Astrocyte (in vitro differentiated cells and primary cell): Measurements from ENCODE around the gene ZNF546. TPM values are rescaled to one million over a fixed set of nuclear protein-coding genes. Genes with fewer than 3 reads are reported as not detected.

Source experiments
- DNase-seq: peaks from one replicate; pipeline ENCODE4 v3.0.0-alpha.2; 2010; ENCODE audit warnings: low read depth
- FAIRE-seq: peaks from 2 replicates; lab custom pipeline; 2011; peaks lifted over from hg19 to GRCh38; lab: Jason Lieb, UNC
- H2AFZ ChIP-seq: 2 replicates; pipeline ENCODE4 v1.6.0; 2012; ENCODE audit warnings: low read depth, low read length, inconsistent platforms
- H3K27ac ChIP-seq: 2 replicates; pipeline ENCODE4 v1.5.1; 2011; ENCODE audit warnings: low read depth, low read length, inconsistent platforms
- H3K27me3 ChIP-seq: 2 replicates; pipeline ENCODE4 v1.6.0; 2011; ENCODE audit warnings: low read length, inconsistent platforms; ENCODE audit not compliant: insufficient read depth
- H3K36me3 ChIP-seq: 2 replicates; pipeline ENCODE4 v1.5.1; 2011; ENCODE audit warnings: low read length, inconsistent platforms; ENCODE audit not compliant: insufficient read depth
- H3K4me1 ChIP-seq: 2 replicates; pipeline ENCODE4 v1.5.1; 2011; ENCODE audit warnings: low read length, inconsistent platforms; ENCODE audit not compliant: insufficient read depth
- H3K4me2 ChIP-seq: 2 replicates; pipeline ENCODE4 v1.6.0; 2012; ENCODE audit warnings: low read length, inconsistent platforms
- H3K4me3 ChIP-seq: 2 replicates; pipeline ENCODE4 v1.5.1; 2011; ENCODE audit warnings: low read depth, mild to moderate bottlenecking, low read length, inconsistent platforms; ENCODE audit not compliant: insufficient read depth
- H3K79me2 ChIP-seq: 2 replicates; pipeline ENCODE4 v1.6.0; 2012; ENCODE audit warnings: mild to moderate bottlenecking, low read length, inconsistent platforms; ENCODE audit not compliant: insufficient read depth
- H3K9ac ChIP-seq: 2 replicates; pipeline ENCODE4 v1.6.0; 2012; ENCODE audit warnings: mild to moderate bottlenecking, low read length, inconsistent platforms
- H3K9me3 ChIP-seq: 2 replicates; pipeline ENCODE4 v1.5.1; 2012; ENCODE audit warnings: low read depth, mild to moderate bottlenecking, low read length, inconsistent platforms; ENCODE audit not compliant: insufficient read depth
- H4K20me1 ChIP-seq: 2 replicates; pipeline ENCODE4 v1.6.0; 2012; ENCODE audit warnings: low read length, inconsistent platforms; ENCODE audit not compliant: insufficient read depth
- H3K27ac Mint-ChIP-seq: one replicate; pipeline ENCODE4 v1.8.0; 2021; ENCODE audit warnings: mild to moderate bottlenecking, mixed read lengths; ENCODE audit not compliant: unreplicated experiment
- H3K27me3 Mint-ChIP-seq: one replicate; pipeline ENCODE4 v1.8.0; 2021; ENCODE audit warnings: low read depth, mixed read lengths; ENCODE audit not compliant: unreplicated experiment
- H3K36me3 Mint-ChIP-seq: one replicate; pipeline ENCODE4 v1.8.0; 2021; ENCODE audit warnings: low read depth, mixed read lengths; ENCODE audit not compliant: unreplicated experiment
- H3K4me1 Mint-ChIP-seq: one replicate; pipeline ENCODE4 v1.8.0; 2021; ENCODE audit warnings: low read depth, mixed read lengths; ENCODE audit not compliant: unreplicated experiment
- H3K4me3 Mint-ChIP-seq: one replicate; pipeline ENCODE4 v1.8.0; 2021; ENCODE audit warnings: mild to moderate bottlenecking, moderate library complexity, mixed read lengths; ENCODE audit not compliant: unreplicated experiment
- H3K9me3 Mint-ChIP-seq: one replicate; pipeline ENCODE4 v1.8.0; 2021; ENCODE audit warnings: mild to moderate bottlenecking, mixed read lengths; ENCODE audit not compliant: unreplicated experiment
- EZH2 ChIP-seq: IDR thresholded peaks from 2 replicates; pipeline ENCODE4 v1.6.1; 2012; ENCODE audit warnings: mild to moderate bottlenecking, low read length, inconsistent platforms; ENCODE audit not compliant: insufficient read depth
- total RNA-seq: library from RNA; stranded (reverse); gene quantifications from 2 replicates; pipeline ENCODE4 v1.2.1, GENCODE V29; 2021
- TF ChIP-seq, protein P1 (sequence below): IDR thresholded peaks from 2 replicates; pipeline ENCODE4 v1.5.1; 2011; ENCODE audit warnings: low read depth, mild to moderate bottlenecking, inconsistent platforms, low read length, moderate library complexity; ENCODE audit not compliant: insufficient read depth

The ZNF546 gene
- total RNA-seq, 1 donor from 2014 or later, result 3.0 TPM

DNA sequence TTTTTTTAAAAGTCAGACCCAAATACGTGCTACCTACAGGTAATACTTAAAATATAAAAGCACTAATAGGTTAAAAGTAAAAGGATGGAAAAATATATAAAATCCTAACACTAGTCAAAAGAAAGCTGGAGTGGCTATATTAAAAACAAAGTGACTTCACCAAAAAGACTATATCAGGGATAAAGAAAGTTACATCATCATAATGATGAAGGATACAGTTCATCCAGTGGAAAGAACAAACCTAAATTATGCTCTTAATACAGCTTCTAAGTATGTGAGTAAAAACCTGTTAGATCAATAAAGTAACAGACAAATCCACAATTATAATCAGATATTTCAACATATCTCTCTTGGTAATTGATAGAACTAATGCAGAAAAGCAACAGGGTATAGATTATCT, 60.3 kb downstream of the ZNF546 start:
- no peak overlapping the region for H3K4me2 ChIP-seq
- DNase-seq (no peak), FAIRE-seq (no peak)
- H3K9ac ChIP-seq, result no peak overlapping the region
- H3K9me3 ChIP-seq, result peaks cover 3% of the 10 kb centered on the region
- H3K79me2 ChIP-seq, result peaks cover 27% of the 10 kb centered on the region
- H3K27ac Mint-ChIP-seq, result no peak overlapping the region
- H3K4me3 ChIP-seq, result no peak overlapping the region
- no peak overlapping the region for H3K27ac ChIP-seq
- peaks cover 7% of the 10 kb centered on the region for H3K4me1 Mint-ChIP-seq
- H3K27me3 ChIP-seq, result no peaks in the 10 kb centered on the region
- no peaks in the 10 kb centered on the region for H3K36me3 Mint-ChIP-seq
- peaks cover 6% of the 10 kb centered on the region for H3K4me1 ChIP-seq
- H3K9me3 Mint-ChIP-seq, result peaks cover 13% of the 10 kb centered on the region
- peak overlapping the region; percentile 98 for H3K4me3 Mint-ChIP-seq
- H2AFZ ChIP-seq, result no peak overlapping the region
- H4K20me1 ChIP-seq, result no peaks in the 10 kb centered on the region
- H3K27me3 Mint-ChIP-seq, result no peaks in the 10 kb centered on the region
- TF ChIP-seq, protein P1, sequence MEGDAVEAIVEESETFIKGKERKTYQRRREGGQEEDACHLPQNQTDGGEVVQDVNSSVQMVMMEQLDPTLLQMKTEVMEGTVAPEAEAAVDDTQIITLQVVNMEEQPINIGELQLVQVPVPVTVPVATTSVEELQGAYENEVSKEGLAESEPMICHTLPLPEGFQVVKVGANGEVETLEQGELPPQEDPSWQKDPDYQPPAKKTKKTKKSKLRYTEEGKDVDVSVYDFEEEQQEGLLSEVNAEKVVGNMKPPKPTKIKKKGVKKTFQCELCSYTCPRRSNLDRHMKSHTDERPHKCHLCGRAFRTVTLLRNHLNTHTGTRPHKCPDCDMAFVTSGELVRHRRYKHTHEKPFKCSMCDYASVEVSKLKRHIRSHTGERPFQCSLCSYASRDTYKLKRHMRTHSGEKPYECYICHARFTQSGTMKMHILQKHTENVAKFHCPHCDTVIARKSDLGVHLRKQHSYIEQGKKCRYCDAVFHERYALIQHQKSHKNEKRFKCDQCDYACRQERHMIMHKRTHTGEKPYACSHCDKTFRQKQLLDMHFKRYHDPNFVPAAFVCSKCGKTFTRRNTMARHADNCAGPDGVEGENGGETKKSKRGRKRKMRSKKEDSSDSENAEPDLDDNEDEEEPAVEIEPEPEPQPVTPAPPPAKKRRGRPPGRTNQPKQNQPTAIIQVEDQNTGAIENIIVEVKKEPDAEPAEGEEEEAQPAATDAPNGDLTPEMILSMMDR, result no peak
- TF ChIP-seq EZH2, result no peak
- H3K36me3 ChIP-seq, result no peaks in the 10 kb centered on the region

DNA sequence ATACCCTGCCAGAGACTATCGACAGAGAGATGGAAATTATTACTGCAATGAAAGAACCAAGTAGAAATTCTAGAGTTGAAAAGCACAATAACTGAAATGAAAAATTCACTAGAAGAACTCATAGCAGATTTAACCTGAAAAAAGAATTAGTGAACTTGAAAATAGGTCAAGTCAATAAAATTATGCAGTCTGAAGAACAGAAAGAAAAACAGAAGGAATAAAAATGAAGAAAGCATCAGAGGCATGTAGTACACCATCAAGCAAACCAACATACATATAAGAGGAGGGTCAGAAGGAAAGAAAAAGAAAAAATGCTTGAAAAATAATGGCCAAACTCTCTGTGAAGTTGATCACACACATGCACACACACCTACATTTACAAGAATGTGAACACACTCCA, 62.8 kb downstream of the ZNF546 start:
- Histone ChIP-seq H2AFZ (no peak overlapping the region), H3K36me3 (no peaks in the 10 kb centered on the region), H4K20me1 (no peaks in the 10 kb centered on the region), H3K79me2 (peaks cover 7% of the 10 kb centered on the region), H3K4me1 (peaks cover 6% of the 10 kb centered on the region), H3K4me3 (no peak overlapping the region), H3K27ac (no peak overlapping the region), H3K4me2 (no peak overlapping the region), H3K9me3 (peaks cover 3% of the 10 kb centered on the region), H3K9ac (no peak overlapping the region), H3K27me3 (no peaks in the 10 kb centered on the region)
- peaks cover 15% of the 10 kb centered on the region for H3K9me3 Mint-ChIP-seq
- no peak overlapping the region for H3K27ac Mint-ChIP-seq
- peaks cover 7% of the 10 kb centered on the region for H3K4me1 Mint-ChIP-seq
- no peaks in the 10 kb centered on the region for H3K36me3 Mint-ChIP-seq
- FAIRE-seq (no peak), DNase-seq (no peak)
- no peaks in the 10 kb centered on the region for H3K27me3 Mint-ChIP-seq
- TF ChIP-seq EZH2, result no peak
- TF ChIP-seq, protein P1, result no peak
- no peak overlapping the region for H3K4me3 Mint-ChIP-seq

DNA sequence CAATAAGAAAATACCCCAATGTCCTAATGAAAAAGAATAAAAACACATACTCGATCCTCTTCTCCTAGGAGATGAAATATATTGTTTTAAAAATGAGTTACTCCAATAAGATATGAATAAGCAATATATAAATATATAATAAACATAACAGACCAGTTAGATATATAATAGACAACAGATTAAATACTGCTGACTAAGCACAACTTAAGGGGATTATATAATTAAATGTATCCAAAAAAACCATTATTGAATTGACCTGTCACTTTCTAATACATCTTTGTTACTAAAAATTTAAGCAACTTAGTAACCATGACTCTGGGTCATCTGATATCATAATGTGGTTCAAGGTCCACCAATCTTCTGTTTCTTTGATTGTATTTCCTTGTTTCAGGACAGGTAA, 73.2 kb downstream of the ZNF546 start:
- no peaks in the 10 kb centered on the region for H3K27me3 ChIP-seq
- no peak for TF ChIP-seq EZH2
- TF ChIP-seq, protein P1, result no peak

More for the DNA sequence above, 73.2 kb downstream of the ZNF546 start:
- H3K4me1 Mint-ChIP-seq, result no peaks in the 10 kb centered on the region
- H2AFZ ChIP-seq, result no peak overlapping the region
- H3K27ac Mint-ChIP-seq, result no peak overlapping the region
- H4K20me1 ChIP-seq, result no peaks in the 10 kb centered on the region
- no peaks in the 10 kb centered on the region for H3K27me3 Mint-ChIP-seq
- no peak overlapping the region for H3K27ac ChIP-seq
- DNase-seq (no peak), FAIRE-seq (no peak)
- no peak overlapping the region for H3K4me3 ChIP-seq
- peaks cover 19% of the 10 kb centered on the region for H3K9me3 ChIP-seq
- H3K36me3 ChIP-seq, result peaks cover 12% of the 10 kb centered on the region
- H3K36me3 Mint-ChIP-seq, result peaks cover 33% of the 10 kb centered on the region
- H3K4me2 ChIP-seq, result no peak overlapping the region
- H3K4me3 Mint-ChIP-seq, result no peak overlapping the region
- H3K9ac ChIP-seq, result no peak overlapping the region
- H3K9me3 Mint-ChIP-seq, result peaks cover 32% of the 10 kb centered on the region
- no peaks in the 10 kb centered on the region for H3K4me1 ChIP-seq
- no peaks in the 10 kb centered on the region for H3K79me2 ChIP-seq

Other genes starting within 250 kb of the ZNF546 start
- not detected in 2 replicates for gene LEUTX, start 218.2 kb upstream of the ZNF546 start, total RNA-seq
- gene DYRK1B, start 162.9 kb upstream of the ZNF546 start, total RNA-seq, result 25.4 and 31.4 TPM in 2 replicates
- gene FBL, start 150.7 kb upstream of the ZNF546 start, total RNA-seq, result 109 and 135 TPM in 2 replicates
- gene FCGBP, start 62.4 kb upstream of the ZNF546 start, total RNA-seq, result 0.54 and 1.4 TPM in 2 replicates
- 121 and 127 TPM in 2 replicates for gene PSMC4, start 25.9 kb upstream of the ZNF546 start, total RNA-seq
- gene ZNF780B, start 59.2 kb downstream of the ZNF546 start, total RNA-seq, result 12.0 and 13.2 TPM in 2 replicates
- 17.3 and 18.7 TPM in 2 replicates for gene ZNF780A, start 93.9 kb downstream of the ZNF546 start, total RNA-seq
- 17.2 and 19.0 TPM in 2 replicates for gene MAP3K10, start 194.4 kb downstream of the ZNF546 start, total RNA-seq
- not detected in 2 replicates for gene TTC9B, start 221.3 kb downstream of the ZNF546 start, total RNA-seq
- 0.43 and 0.62 TPM in 2 replicates for gene CCNP, start 229.6 kb downstream of the ZNF546 start, total RNA-seq